ENCODE measurements around the gene KCNG2. TPM values are rescaled to one million over a fixed set of nuclear protein-coding genes. Genes with fewer than 3 reads are reported as not detected.

The KCNG2 gene
- total and polyA plus RNA-seq, 2 of the 8 experiments (the other 6 are each of a cell fraction or from before 2014, with no cell fraction given), result 0.19 to 0.74 TPM

DNA sequence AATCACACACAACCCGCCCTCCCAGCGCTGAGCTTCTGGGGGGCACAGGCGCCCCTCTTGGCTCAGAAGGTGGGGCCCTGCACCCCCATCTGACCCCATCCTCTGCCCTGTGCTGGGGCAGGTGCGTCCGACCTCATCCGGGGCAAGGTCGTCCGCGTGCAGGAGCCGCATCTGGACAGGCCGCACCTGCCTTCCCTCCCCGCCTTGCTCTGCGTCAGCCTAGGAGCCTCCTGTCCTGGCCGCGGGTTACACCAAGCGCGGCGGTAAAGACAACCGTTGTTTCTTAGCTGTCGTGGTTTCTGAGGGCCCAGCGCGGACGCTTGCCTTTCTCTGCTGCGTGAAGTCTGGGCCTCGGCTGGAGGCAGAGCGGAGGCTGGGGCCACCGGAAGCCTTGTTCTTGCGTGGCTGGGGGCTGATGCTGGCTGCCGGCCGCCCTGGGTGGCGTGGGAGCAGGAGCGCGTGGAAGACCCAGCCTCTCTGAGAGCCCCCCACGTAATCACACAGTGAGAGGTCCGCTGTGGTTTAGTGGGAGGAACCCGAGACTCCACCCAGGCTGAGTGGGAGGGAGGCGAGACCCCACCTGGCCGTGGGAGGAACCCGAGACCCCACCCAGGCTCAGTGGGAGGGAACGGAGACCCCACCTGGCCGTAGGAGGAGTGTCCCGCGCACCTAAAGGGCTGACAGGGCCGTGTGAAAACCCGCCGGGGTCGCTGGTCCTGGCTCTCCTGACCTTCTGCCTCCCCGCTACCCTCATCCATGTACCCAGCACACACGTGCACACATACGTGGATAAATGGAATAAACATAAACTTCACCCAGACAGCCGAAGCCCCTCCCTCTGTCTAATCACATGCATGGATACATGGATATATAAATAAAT lies 51.8 kb downstream of the KCNG2 start:
- Histone ChIP-seq H3K27ac (ENCODE audit: low read depth, low read length) (no peak overlapping the region), H3K27me3 (replicated peaks in 1 of 4; ENCODE audit: control insufficient read depth in 3 of 4, extremely low read depth in 1 of 4, insufficient read depth in 3 of 4, low read length in 3 of 4) (no peaks in the 10 kb centered on the region), H4K91ac (replicated peaks; ENCODE audit: insufficient read length, low read length) (no peak overlapping the region), H3K4ac (replicated peaks; ENCODE audit: insufficient read length, low read depth, low read length) (no peak overlapping the region), H2BK120ac (replicated peaks; ENCODE audit: low read depth, low read length) (no peak overlapping the region), H3K56ac (replicated peaks; ENCODE audit: insufficient read length, low read depth, low read length) (no peak overlapping the region), H3K9me3 (ENCODE audit: insufficient read depth in 2 of 2, low read depth in 1 of 2, low read length in 1 of 2) (no peaks in the 10 kb centered on the region; a peak in 1 of 4 replicates), H3K79me1 (ENCODE audit: low read depth, low read length) (no peaks in the 10 kb centered on the region), H3K4me2 (ENCODE audit: insufficient read depth in 1 of 2, low read depth in 2 of 2, low read length in 2 of 2) (no peak overlapping the region), H4K5ac (ENCODE audit: insufficient read length, low read depth, low read length) (no peak overlapping the region), H3K23me2 (ENCODE audit: low read depth, low read length) (0 out of 2 replicates have a peak, but pooled peaks cover 3% of the 10 kb centered on the region), H2AFZ (ENCODE audit: low read length) (no peak overlapping the region), H3K9ac (replicated peaks in 1 of 4; ENCODE audit: extremely low read depth in 1 of 4, low read depth in 3 of 4, low read length in 3 of 4) (no peak overlapping the region), H2BK20ac (ENCODE audit: low read length) (no peak overlapping the region), H3K4me1 (replicated peaks in 1 of 4; ENCODE audit: control insufficient read depth in 3 of 4, insufficient read depth in 4 of 4, low read length in 3 of 4) (no peaks in the 10 kb centered on the region; a peak in 1 of 7 replicates), H3K23ac (ENCODE audit: insufficient read length) (no peak overlapping the region), H3K36me3 (ENCODE audit: control insufficient read depth in 2 of 4, insufficient read depth in 4 of 4, low read length in 3 of 4) (no peaks in the 10 kb centered on the region), H4K8ac (ENCODE audit: extremely low read depth, insufficient read depth, low read length) (no peak overlapping the region; the same call in 1 of the 2 replicates), H2AK5ac (ENCODE audit: low read depth, low read length) (no peak overlapping the region), H3K18ac (ENCODE audit: extremely low read depth, low read length) (no peak overlapping the region), H2BK12ac (ENCODE audit: low read depth, low read length) (no peak overlapping the region), H4K20me1 (replicated peaks in 1 of 2; ENCODE audit: control insufficient read depth in 1 of 2, insufficient read depth in 2 of 2, low read length in 2 of 2) (peaks cover 2 to 3% of the 10 kb centered on the region in 2 experiments), H3K14ac (ENCODE audit: insufficient read length) (no peak overlapping the region), H2BK15ac (ENCODE audit: low read length) (no peak overlapping the region), H3K79me2 (ENCODE audit: control insufficient read depth in 1 of 2, insufficient read depth in 2 of 2, low read length in 2 of 2) (no peaks in the 10 kb centered on the region), H2BK5ac (ENCODE audit: low read depth, low read length) (no peak overlapping the region), H3K4me3 (ENCODE audit: extremely low read depth in 1 of 4, insufficient read depth in 2 of 4, low read depth in 3 of 4, low read length in 4 of 4) (no peak overlapping the region)
- WGBS, 2 experiments (ENCODE audit: extremely low coverage in 1 of 2, insufficient coverage in 1 of 2, insufficient read length in 1 of 2, insufficient replicate concordance in 2 of 2, low coverage in 1 of 2, low lambda C conversion rate in 2 of 2, missing lambda C conversion rate in 1 of 2), result 90% methylated on average over 37 of the region's 51 CpGs; no CpG with 5 or more reads in 1 of the 2 experiments
- no peak for FAIRE-seq
- POLR2A ChIA-PET (ENCODE audit: partially characterized antibody), result no interaction called here
- TF ChIP-seq SP2 (IDR thresholded peaks at IDR 0.05; ENCODE audit: low read length), result no peak
- TF ChIP-seq POU5F1 (IDR thresholded peaks at IDR 0.05; ENCODE audit: low read depth, low read length), result no peak
- no peak for TF ChIP-seq SAP30 (IDR thresholded peaks at IDR 0.05; ENCODE audit: insufficient read depth, insufficient replicate concordance, low read length)
- TF ChIP-seq FOSL1 (IDR thresholded peaks at IDR 0.05; ENCODE audit: insufficient read depth, low read depth, low read length), result no peak
- CTCF ChIA-PET (ENCODE audit: partially characterized antibody), result no interaction called here
- peak in 1 of 2 experiments; percentile 41 for DNase-seq (ENCODE audit: low read depth in 1 of 2, low spot score in 2 of 2)

All from H1 (cell line).